ENCODE results near the gene TIGD7.
A peak's percentile ranks its signal among the peaks of the same experiment; 100 is the strongest.
"Not testable (repeated sequence)": the region's sequence is repeated elsewhere in the genome, so short reads cannot be mapped to it uniquely, and the experiment has no call there.

TIGD7 gene

GRCh38 chr16:3282730-3283542 lies 22.3 kb downstream of the TIGD7 start, which contains the start of gene ZNF263:
Gene ZNF263, plus strand, starts transcription at chr16:3283491. Its CDS starts 328 bp downstream, at chr16:3283819.
- peak; percentile 97 for DNase-seq (ENCODE audit: low spot score)

- no peak for DNase-seq (ENCODE audit: low spot score)
Measured at GRCh38 chr16:3282103-3282729, 23.0 kb downstream of the TIGD7 start.

DNA sequence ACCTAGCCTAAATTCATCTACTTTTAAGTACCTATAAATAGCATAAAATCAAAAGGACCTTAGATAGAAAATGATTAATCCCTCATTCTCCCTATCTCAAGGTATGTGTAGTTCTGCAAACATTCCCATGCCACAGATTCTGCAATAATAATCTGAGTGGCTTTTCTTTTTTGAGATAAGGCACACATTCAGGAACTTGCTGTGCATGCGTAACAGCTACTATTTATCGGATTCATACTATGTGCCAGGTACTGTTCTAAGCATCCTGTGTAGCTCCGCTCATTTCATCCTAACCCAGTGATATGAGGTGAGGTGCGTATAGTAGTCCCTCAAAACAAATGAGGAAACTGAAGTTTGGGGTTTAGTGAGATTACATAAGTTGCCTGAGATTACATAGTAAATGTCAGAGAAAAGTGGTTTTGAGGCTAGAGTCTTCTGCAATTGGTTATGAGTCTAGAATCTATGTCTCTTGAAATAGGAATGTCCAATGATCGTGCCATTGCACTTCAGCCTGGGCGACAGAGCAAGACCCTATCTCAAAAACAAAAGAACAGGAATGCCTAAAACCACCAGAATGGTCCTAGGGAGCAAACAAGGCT lies 23.9 kb downstream of the TIGD7 start:
- DNase-seq (ENCODE audit: low spot score) = no peak

DNA sequence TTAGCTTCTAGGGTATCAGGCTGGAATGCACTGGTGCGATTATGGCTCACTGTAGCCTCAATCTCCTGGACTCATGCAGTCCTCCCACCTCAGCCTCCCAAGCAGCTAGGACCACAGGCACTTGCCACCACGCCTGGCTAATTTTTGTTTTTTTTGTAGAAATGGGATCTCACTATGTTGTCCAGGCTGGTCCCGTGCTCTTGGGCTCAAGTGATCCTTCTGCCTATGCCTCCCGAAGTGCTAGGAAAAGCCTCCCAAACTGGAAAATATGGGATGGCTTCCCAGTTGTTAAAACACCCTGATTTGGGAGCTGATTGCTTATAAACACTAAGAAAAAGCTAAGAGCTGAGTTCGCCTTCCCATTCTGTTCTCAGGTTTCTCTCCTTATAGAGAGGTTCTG lies 28.6 kb downstream of the TIGD7 start:
- DNase-seq (ENCODE audit: low spot score) = no peak

DNA sequence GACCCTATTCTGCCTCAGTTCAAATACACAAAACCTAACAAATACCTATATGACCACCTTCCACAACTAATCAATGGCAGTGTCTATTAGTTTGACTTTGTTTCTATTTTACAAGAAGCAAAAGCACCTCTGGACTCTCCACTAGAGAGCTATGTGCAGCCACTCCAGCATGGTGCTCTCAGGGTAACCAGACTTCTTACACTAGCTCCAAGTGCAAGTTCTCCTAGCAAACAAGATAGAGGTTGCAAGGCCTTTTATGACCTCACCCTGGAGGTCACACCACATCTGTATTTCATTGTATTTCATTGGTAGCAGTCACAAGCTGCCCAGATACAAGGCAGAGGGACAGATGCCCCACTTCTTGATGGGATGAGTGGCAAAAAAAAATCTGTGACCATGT lies 30.3 kb downstream of the TIGD7 start:
- DNase-seq (ENCODE audit: low spot score) = no peak

DNA sequence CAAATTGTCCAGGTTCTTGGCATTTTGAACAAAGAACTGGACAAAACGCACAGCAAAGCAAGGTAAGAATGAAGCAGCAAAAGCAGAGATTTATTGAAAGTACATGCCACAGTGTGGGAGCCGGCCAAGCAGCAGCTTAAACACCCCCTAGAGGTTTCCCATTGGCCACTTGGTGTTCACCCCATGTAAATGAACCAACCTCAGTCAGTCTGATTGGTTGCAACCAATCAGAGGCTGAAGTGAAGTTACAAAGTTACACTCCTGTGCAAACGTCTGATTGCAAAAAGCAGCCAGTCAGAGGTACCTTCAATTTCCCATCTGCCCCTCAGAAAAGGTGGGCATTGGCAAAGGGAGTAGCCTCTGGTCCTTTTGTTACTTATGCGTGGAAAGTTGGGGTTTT lies 30.7 kb downstream of the TIGD7 start:
- DNase-seq (ENCODE audit: low spot score) = no peak

DNA sequence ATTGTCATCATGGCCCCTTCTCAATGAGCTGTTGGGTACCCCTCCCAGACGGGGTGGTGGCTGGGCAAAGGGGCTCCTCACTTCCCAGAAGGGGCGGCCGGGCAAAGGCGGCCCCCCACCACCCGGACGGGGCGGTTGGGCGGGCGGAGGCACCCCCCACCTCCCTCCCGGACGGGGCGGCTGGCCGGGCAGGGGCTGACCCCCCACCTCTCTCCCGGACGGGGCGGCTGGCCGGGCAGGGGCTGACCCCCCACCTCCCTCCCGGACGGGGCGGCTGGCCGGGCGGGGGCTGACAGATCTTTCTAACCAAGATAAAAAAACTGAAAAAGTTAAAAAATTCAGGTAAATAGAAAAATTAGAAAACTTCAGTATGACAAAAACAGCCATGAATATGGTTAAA lies 33.9 kb downstream of the TIGD7 start:
- not testable (repeated sequence) for DNase-seq (ENCODE audit: low spot score)

DNA sequence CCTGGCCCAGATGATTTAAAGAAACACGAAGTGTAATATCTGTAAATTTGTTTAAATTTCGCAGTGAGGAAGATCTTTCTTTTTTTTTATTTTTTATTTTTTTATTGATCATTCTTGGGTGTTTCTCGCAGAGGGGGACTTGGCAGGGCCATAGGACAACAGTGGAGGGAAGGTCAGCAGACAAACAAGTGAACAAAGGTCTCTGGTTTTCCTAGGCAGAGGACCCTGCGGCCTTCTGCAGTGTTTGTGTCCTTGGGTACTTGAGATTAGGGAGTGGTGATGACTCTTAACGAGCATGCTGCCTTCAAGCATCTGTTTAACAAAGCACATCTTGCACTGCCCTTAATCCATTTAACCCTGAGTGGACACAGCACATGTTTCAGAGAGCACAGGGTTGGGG lies 34.5 kb downstream of the TIGD7 start:
- DNase-seq (ENCODE audit: low spot score) = not testable (repeated sequence)

- DNase-seq (ENCODE audit: low spot score) = no peak
Measured at GRCh38 chr16:3268294-3268693, 36.9 kb downstream of the TIGD7 start.

- DNase-seq (ENCODE audit: low spot score) = peak; percentile 37
Measured at GRCh38 chr16:3266873-3267537, 38.2 kb downstream of the TIGD7 start.

- peak; percentile 98 for DNase-seq (ENCODE audit: low spot score)
Measured at GRCh38 chr16:3264137-3265036, 40.8 kb downstream of the TIGD7 start.

DNA sequence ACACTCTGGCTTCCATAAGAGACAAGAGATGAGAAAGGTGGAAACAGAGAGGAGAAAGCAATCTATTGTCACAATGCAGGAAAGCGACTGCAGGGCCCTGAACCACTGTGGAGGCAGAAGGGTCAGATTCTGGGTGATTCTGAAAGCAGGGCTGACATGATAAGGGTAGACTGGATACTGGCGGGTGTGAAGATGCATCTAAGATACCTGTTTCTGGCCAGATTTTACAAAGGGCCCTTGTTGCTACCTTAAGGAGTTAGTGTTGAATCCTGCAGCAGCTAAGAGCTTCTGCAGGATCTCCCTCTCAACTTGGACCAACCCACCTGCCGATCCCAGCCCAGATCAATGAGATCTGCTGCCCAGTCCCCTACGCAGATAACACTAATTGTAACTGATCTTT lies 42.7 kb downstream of the TIGD7 start:
- DNase-seq (ENCODE audit: low spot score) = no peak

- DNase-seq (ENCODE audit: low spot score) = no peak
Measured at GRCh38 chr16:3259836-3260235, 45.4 kb downstream of the TIGD7 start.

DNA sequence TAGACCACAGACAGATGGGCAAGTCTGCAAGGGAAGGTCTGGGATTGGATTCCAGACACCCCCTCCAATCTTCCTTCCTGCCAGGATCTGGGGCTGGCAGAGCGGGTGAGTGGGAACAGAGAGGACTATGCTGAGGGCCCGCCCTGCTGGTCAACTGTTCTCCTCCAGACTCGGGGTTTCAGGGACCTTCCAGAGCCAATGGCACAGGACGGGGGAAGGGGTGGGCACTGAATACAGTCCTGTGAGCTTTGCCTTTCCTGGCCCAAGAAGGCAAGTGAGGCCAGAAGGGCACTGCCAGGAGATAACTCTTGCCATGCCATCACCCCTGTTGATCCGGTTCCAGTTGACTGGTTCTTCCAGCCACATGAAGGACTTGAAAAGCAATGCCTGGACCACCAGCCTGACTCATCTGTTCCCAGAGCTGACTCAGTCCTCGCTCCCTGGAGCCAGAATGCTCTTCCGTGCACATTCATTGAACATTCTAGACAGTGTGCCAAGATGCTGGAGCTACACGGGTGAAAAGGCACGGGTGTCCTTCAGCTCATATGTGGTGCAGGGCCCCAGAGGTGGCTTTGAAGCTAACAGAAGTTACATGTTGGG lies 48.3 kb downstream of the TIGD7 start:
- DNase-seq (ENCODE audit: low spot score) = no peak

- DNase-seq (ENCODE audit: low spot score) = no peak
Measured at GRCh38 chr16:3256146-3256865, 48.9 kb downstream of the TIGD7 start, which contains the start of gene MEFV. Gene MEFV, minus strand, starts transcription at chr16:3256633. Its CDS starts 46 bp downstream, at chr16:3256587.

DNA sequence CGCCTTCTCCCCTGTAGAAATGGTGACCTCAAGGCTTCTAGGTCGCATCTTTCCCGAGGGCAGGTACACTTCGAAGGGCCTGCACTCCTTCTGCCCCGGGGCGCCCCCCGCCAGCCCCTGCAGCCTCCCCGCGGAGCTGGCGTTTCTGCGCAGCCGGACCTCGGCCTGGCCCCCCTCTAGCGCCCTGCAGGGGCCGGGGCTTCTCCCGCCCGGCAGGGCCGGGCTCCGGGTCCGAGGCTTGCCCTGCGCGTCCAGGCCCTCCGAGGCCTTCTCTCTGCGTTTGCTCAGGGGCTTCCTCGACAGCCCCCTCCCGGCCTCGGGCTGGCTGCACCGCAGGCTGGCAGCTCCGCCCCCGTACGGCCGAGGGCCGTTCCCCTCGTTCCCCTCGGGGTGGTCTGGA lies 50.9 kb downstream of the TIGD7 start:
- no peak for DNase-seq (ENCODE audit: low spot score)

DNA sequence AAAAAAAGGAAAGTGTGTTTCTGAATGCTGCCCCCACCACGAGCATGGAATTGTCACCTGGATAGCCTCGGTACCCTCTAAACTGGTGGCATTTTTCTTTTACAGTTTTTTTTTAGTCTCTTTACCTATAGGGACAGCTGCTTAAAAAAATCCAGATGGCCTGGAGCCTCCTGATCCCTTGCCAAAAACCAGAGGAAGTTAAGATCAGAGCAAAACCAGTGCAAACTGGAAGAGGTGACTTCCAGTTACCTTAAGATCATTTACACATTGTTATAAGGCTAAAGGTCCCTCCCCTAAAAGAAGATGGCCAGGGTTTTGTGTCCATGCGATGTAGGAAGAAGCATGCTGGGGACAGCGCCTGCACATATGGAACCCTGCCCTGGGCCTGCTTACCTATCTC lies 52.3 kb downstream of the TIGD7 start:
- DNase-seq (ENCODE audit: low spot score) = no peak

- no peak for DNase-seq (ENCODE audit: low spot score)
Measured at GRCh38 chr16:3249451-3249850, 55.8 kb downstream of the TIGD7 start.

DNA sequence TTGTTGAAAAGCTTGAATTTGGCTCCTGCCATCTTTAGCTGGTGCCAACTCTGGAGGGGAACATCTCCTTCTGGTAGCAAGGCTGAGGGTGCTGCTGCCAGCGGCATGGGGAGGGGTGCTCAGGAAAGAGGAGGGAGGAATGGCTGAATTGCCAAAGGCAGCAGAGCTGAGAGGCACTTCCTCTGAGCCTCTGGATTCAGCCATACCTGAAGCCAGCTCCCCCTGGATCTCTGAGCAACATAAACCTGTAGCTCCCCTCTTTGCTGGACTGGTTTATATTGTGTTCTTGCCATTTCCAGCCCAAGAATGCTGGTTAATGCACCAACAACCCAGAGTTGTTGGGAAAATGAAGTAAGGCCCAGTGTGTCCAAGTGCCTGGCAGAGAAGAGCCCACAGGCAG lies 56.2 kb downstream of the TIGD7 start:
- no peak for DNase-seq (ENCODE audit: low spot score)

Data from LoVo (cell line).